ENCODE measurements around the gene CAPZA1.
A peak's percentile ranks its signal among the peaks of the same experiment; 100 is the strongest.

DNA sequence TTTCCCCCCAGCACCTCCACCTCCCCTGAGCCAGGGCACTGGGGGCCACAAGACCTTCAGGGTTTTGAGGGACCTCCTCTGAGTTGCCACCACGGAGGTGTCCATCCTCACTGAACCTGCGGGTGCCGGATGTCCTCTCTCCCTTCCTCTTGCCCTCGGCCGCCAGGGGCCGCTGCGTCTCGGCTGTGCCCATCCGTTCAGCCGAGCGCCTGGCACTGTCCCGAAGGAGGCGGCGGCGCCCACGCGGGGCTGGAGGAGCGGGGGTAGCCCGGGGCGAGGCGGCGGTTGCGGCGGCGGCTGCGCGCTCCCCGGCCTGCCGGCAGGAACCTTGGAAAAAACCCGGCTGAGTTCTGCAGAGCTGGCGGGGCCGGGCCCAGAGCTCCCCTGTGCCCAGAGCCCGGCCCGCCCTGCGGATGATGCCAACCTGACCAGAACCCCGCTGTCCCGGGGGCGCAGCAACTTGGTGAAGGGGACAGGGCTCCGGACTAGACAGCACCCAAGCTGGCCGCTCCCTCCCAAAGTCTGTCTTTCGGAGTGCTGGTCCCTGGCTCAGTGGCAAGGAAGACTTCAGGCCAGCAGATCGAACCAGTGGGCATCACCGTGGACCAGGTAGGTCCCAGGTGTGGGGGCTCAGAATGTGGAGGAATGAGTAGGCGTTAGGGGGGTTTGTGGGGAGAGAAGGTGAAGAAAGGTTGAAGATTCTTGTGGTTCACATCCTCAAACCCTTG, 99.2 kb downstream of the CAPZA1 start:
- TF ChIP-seq EZH2 (IDR thresholded peaks at IDR 0.05; ENCODE audit: borderline replicate concordance, low read length) (no peak), CTCF (conservative IDR thresholded peaks at IDR 0.05 in 1 of 2, IDR thresholded peaks at IDR 0.05 in 1 of 2; ENCODE audit: extremely low read depth in 1 of 2, insufficient read depth in 1 of 2, low read depth in 1 of 2, low read length in 2 of 2) (peak; percentile 84 to 91)

Measured in mammary epithelial cell (primary cell).